Left ventricle myocardium inferior (tissue), 1 donor: ENCODE measurements around the gene CAMK2A. TPM values are rescaled to one million over a fixed set of nuclear protein-coding genes. Genes with fewer than 3 reads are reported as not detected.

Experiments used
- DNase-seq: peaks from one replicate; pipeline ENCODE4 v3.0.0-alpha.2; 2020
- H3K27ac ChIP-seq: fragments of 200-600 bp; replicated peaks from 2 replicates; pipeline ENCODE4 v1.8.0; 2021
- H3K27me3 ChIP-seq: fragments of 200-600 bp; 2 replicates; pipeline ENCODE4 v1.8.0; 2021; ENCODE audit warnings: low read depth
- H3K36me3 ChIP-seq: fragments of 200-600 bp; 2 replicates; pipeline ENCODE4 v1.8.0; 2021
- H3K4me1 ChIP-seq: fragments of 200-600 bp; 2 replicates; pipeline ENCODE4 v1.8.0; 2021
- H3K4me3 ChIP-seq: fragments of 200-600 bp; 2 replicates; pipeline ENCODE4 v1.8.0; 2021; ENCODE audit warnings: mild to moderate bottlenecking, moderate library complexity
- H3K9me3 ChIP-seq: fragments of 200-600 bp; replicated peaks from 2 replicates; pipeline ENCODE4 v1.8.0; 2021
- CTCF ChIP-seq: fragments of 200-600 bp; IDR thresholded peaks from 2 replicates; pipeline ENCODE4 v1.8.0; 2021; ENCODE audit warnings: antibody characterized with exemption, mild to moderate bottlenecking, borderline replicate concordance
- intact Hi-C: fragments of 100-400 bp; cut with micrococcal nuclease; formaldehyde crosslinking; loops from one replicate; pipeline ENCODE4 v1.11.0; 2022
- total RNA-seq: library from RNA; stranded (reverse); fragmentation: NEBNext Ultra II Directional; extraction: Animal tissue kit (Norgen Biotek cat#: 25700); gene quantifications from one replicate; pipeline ENCODE4 v1.2.1, GENCODE V29; 2021
- donor health status: DM: no; HTN: yes; CAD: no; lungs with severe emphysema.

The CAMK2A gene
- total RNA-seq, 1 donor from 2014 or later = 19.4 TPM

- no peak for TF ChIP-seq CTCF
- H3K27me3 ChIP-seq = no peaks in the 10 kb centered on the region
- peaks cover 31% of the 10 kb centered on the region for H3K4me1 ChIP-seq
- H3K4me3 ChIP-seq = no peak overlapping the region
- H3K9me3 ChIP-seq = no peaks in the 10 kb centered on the region
- DNase-seq = no peak
- intact Hi-C loops = no loop called here
- no peaks in the 10 kb centered on the region for H3K36me3 ChIP-seq
- no peak overlapping the region for H3K27ac ChIP-seq
Observed at GRCh38 chr5:150242251-150242894, 47.2 kb downstream of the CAMK2A start.

GRCh38 chr5:150241298-150242160 lies 48.0 kb downstream of the CAMK2A start:
- DNase-seq = no peak
- H3K4me3 ChIP-seq = no peak overlapping the region
- no peaks in the 10 kb centered on the region for H3K36me3 ChIP-seq
- intact Hi-C loops = no loop called here
- TF ChIP-seq CTCF = no peak
- no peak overlapping the region for H3K27ac ChIP-seq
- H3K9me3 ChIP-seq = no peaks in the 10 kb centered on the region
- peaks cover 26% of the 10 kb centered on the region for H3K4me1 ChIP-seq
- no peaks in the 10 kb centered on the region for H3K27me3 ChIP-seq

- TF ChIP-seq CTCF = no peak
- H3K4me3 ChIP-seq = no peak overlapping the region
- no peaks in the 10 kb centered on the region for H3K36me3 ChIP-seq
- DNase-seq = no peak
- H3K27me3 ChIP-seq = no peaks in the 10 kb centered on the region
- no peaks in the 10 kb centered on the region for H3K9me3 ChIP-seq
- H3K4me1 ChIP-seq = peaks cover 8% of the 10 kb centered on the region
- intact Hi-C loops = no loop called here
- no peak overlapping the region for H3K27ac ChIP-seq
Observed at GRCh38 chr5:150239794-150240122, 49.8 kb downstream of the CAMK2A start.

- intact Hi-C loops = no loop called here
- DNase-seq = no peak
Observed at GRCh38 chr5:150239099-150239793, 50.3 kb downstream of the CAMK2A start.

More at GRCh38 chr5:150239099-150239793, 50.3 kb downstream of the CAMK2A start:
- Histone ChIP-seq H3K9me3 (no peaks in the 10 kb centered on the region), H3K36me3 (no peaks in the 10 kb centered on the region), H3K27me3 (no peaks in the 10 kb centered on the region), H3K4me3 (no peak overlapping the region), H3K4me1 (peaks cover 3% of the 10 kb centered on the region), H3K27ac (no peak overlapping the region)
- TF ChIP-seq CTCF = no peak
